Ovary (tissue), 9 donors: ENCODE results near the gene BCL11B. TPM values are rescaled to one million over a fixed set of nuclear protein-coding genes. Genes with fewer than 3 reads are reported as not detected.

Source experiments
- DNase-seq, 5 donors: peaks; one replicate each; pipeline ENCODE4 v3.0.0-alpha.2; 2019 to 2020
- H3K27ac ChIP-seq, 2 donors: fragments of 200-600 bp; one replicate each; pipeline versions ENCODE4 v1.5.1 to v1.8.0; 2019 to 2022
- H3K27me3 ChIP-seq: fragments of 200-600 bp; one replicate; pipeline ENCODE4 v1.8.0; 2022
- H3K36me3 ChIP-seq: fragments of 200-600 bp; sonication (generic); one replicate; pipeline ENCODE4 v1.5.1; 2019
- H3K4me1 ChIP-seq: one replicate; pipeline ENCODE4 v1.8.1; 2013; ENCODE audit warnings: mild to moderate bottlenecking, moderate library complexity; ENCODE audit not compliant: insufficient read depth
- H3K4me3 ChIP-seq: fragments of 200-600 bp; sonication (generic); one replicate; pipeline ENCODE4 v1.5.1; 2017
- H3K9me3 ChIP-seq, 2 donors: fragments of 200-600 bp in 1 of 2; sonication (generic) in 1 of 2; one replicate each; pipeline versions ENCODE4 v1.5.1 to v1.8.1; 2013 to 2019; ENCODE audit warnings: mild to moderate bottlenecking in 1 of 2, moderate library complexity in 1 of 2
- EP300 ChIP-seq: sonication (generic); formaldehyde crosslinking; IDR thresholded peaks from one replicate; pipeline ENCODE4 v1.6.1; 2017; ENCODE audit warnings: antibody characterized with exemption
- POLR2A ChIP-seq: fragments of 450-650 bp; IDR thresholded peaks from one replicate; pipeline ENCODE4 v1.6.1; 2017; ENCODE audit warnings: antibody characterized with exemption, mild to moderate bottlenecking, moderate library complexity
- WGBS, 3 donors: extraction: QIAGEN DNeasy Blood & Tissue Kit in 1 of 3; methylation state at CpG; one replicate each; pipeline versions ENCODE4 v1.1.5 to v1.1.7; 2013 to 2017; 5-methylcytosine and 5-hydroxymethylcytosine counted together
- intact Hi-C, 4 donors: fragments of 100-400 bp; cut with DNase I; formaldehyde crosslinking; loops; one replicate each; pipeline versions ENCODE4 v1.11.0 to v1.15.1; 2022 to 2023
- polyA plus RNA-seq, 2 donors: library from polyadenylated mRNA; stranded (reverse); fragments of 200-250 nt in 1 of 2; fragments of 350-450 nt in 1 of 2; fragmentation: Illumina TruSeq in 1 of 2; extraction: RNeasy Lipid Tissue Mini Kit (QIAGEN cat#74804) in 1 of 2; gene quantifications; one replicate each; pipeline ENCODE4 v1.2.3, GENCODE V29; 2013 to 2014
- total RNA-seq, 7 donors: library from RNA; depleted of rRNA in 2 of 7; stranded (reverse); fragments of >200 nt in 2 of 7; fragmentation: NEBNext Ultra II Directional in 3 of 7; extraction: Animal tissue kit (Norgen Biotek cat#: 25700) in 3 of 7; gene quantifications; one replicate each; pipeline versions ENCODE4 v1.1.0 to v1.2.4, GENCODE V29; 2016 to 2023
- TF ChIP-seq, protein P1 (sequence below), 3 donors: fragments of 450-650 bp in 2 of 3; fragments of 200-600 bp in 1 of 3; IDR thresholded peaks; one replicate each; pipeline versions ENCODE4 v1.5.1 to v1.8.0; 2016 to 2022; ENCODE audit warnings: antibody characterized with exemption in 3 of 3, mild to moderate bottlenecking in 1 of 3
- donor health status: DM: no; HTN: no; CAD: no; lungs with moderate emphysema.
- donor health status: DM: no; HTN: no; CAD: no.
- donor health status: Bipolar disorder and iron deficiency.
- donor health status: DM: yes; HTN: yes; CAD: no.
- donor health status: DM: no; HTN: no; CAD: no.
- donor health status: DM: yes; HTN: yes; CAD: no.

Gene BCL11B
- total and polyA plus RNA-seq, 9 donors = 0.08 to 0.84 (median 0.43) TPM

DNA sequence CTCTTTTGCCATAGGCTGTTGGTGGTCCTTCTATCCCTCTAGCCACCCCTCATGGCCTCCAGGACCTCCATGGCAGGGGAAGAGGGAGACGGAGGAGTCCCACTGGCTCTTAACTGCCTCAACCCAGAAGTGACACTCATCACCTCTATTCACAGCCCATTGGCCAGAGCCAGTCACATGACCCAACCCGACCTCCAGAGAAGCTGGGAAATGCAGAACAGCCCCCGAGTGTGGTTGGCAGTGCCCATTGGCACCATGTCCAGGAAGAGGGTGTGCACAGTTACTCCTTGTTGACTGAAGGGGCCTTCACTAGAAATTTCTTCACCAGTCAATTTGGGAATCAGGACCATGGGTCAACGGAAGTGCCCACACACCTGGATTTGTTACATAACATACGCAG lies 17.0 kb upstream of the BCL11B start:
- no peak for DNase-seq
- intact Hi-C loops = no loop called here
- no peaks in the 10 kb centered on the region for H3K36me3 ChIP-seq
- H3K4me1 ChIP-seq = no peaks in the 10 kb centered on the region
- TF ChIP-seq, protein P1, sequence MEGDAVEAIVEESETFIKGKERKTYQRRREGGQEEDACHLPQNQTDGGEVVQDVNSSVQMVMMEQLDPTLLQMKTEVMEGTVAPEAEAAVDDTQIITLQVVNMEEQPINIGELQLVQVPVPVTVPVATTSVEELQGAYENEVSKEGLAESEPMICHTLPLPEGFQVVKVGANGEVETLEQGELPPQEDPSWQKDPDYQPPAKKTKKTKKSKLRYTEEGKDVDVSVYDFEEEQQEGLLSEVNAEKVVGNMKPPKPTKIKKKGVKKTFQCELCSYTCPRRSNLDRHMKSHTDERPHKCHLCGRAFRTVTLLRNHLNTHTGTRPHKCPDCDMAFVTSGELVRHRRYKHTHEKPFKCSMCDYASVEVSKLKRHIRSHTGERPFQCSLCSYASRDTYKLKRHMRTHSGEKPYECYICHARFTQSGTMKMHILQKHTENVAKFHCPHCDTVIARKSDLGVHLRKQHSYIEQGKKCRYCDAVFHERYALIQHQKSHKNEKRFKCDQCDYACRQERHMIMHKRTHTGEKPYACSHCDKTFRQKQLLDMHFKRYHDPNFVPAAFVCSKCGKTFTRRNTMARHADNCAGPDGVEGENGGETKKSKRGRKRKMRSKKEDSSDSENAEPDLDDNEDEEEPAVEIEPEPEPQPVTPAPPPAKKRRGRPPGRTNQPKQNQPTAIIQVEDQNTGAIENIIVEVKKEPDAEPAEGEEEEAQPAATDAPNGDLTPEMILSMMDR (IDR thresholded peaks at IDR 0.05) = no peak
- TF ChIP-seq POLR2A (no peak), EP300 (no peak)
- H3K27ac ChIP-seq = no peak overlapping the region
- no peak overlapping the region for H3K4me3 ChIP-seq
- no peaks in the 10 kb centered on the region for H3K9me3 ChIP-seq
- H3K27me3 ChIP-seq = no peaks in the 10 kb centered on the region
- 77 to 92% (median 85%) methylated on average over 5 of the region's 5 CpGs for WGBS, 3 donors

DNA sequence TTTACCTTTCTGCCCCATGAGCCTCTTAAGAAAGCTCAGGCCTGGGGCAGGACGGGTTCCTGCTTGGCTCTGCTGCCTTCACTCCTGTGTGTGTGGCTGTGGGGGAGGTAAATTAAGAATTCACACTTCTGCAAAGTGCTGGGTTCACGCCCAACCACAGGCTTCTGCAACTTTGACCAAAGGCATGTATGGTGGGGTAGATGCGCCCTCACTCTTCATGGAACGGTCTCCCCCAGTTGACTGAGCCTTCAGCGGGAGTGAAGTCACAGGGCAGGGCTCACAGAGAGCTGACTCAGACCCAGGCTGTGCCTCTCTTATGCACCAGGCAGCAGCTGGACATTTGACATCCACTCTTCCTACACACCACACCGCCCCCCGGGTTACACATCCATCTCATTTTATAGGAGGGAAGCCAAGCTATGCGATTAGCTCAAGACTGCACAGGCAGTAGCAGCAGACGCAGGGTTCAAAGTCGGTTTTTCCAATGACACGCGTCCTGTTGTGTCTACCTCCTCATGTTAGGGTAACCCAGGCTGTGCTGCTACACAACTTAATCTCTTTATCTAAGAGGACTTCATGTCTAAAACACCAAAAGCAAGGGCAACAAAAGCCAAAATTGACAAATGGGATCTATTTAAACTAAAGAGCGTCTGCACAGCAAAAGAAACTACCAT lies 15.4 kb upstream of the BCL11B start:
- Histone ChIP-seq H3K27ac (no peak overlapping the region), H3K4me1 (no peaks in the 10 kb centered on the region), H3K9me3 (no peaks in the 10 kb centered on the region), H3K27me3 (no peaks in the 10 kb centered on the region), H3K4me3 (no peak overlapping the region), H3K36me3 (no peaks in the 10 kb centered on the region)
- DNase-seq = no peak
- TF ChIP-seq EP300 = no peak
- TF ChIP-seq, protein P1 (IDR thresholded peaks at IDR 0.05) = no peak
- no peak for TF ChIP-seq POLR2A
- intact Hi-C loops = no loop called here
- WGBS, 3 donors = 68 to 76% (median 74%) methylated on average over 13 of the region's 13 CpGs

DNA sequence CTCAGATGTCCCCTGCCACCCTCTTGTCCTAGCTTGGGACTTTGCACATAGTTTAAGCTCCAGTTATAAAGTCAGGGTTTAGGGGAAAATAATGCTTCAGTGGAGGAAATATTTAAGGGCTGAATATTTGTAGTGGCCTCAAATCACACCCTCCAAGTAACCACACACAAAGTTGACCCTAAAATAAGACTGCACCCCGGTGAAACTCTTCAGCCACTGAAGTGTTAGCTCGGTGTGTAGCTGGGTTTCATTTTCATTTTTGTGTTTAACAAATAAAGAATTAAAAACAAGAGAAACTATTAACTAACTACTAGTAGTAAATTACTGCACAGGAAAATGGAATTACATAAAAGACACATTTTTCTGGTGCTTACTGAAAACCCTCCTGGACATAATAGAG lies 14.8 kb upstream of the BCL11B start:
- no peak for DNase-seq
- no peak for TF ChIP-seq EP300
- TF ChIP-seq, protein P1 (IDR thresholded peaks at IDR 0.05) = no peak
- no peak for TF ChIP-seq POLR2A
- Histone ChIP-seq H3K4me3 (no peak overlapping the region), H3K27me3 (no peaks in the 10 kb centered on the region), H3K27ac (no peak overlapping the region), H3K4me1 (no peaks in the 10 kb centered on the region), H3K9me3 (no peaks in the 10 kb centered on the region), H3K36me3 (no peaks in the 10 kb centered on the region)
- intact Hi-C loops = no loop called here
- WGBS, 3 donors = 9 to 41% (median 17%) methylated on average over 2 of the region's 2 CpGs

- no peaks in the 10 kb centered on the region for H3K9me3 ChIP-seq
- no peak for DNase-seq
- 67 to 70% (median 68%) methylated on average over 18 of the region's 18 CpGs for WGBS, 3 donors
- no peaks in the 10 kb centered on the region for H3K4me1 ChIP-seq
- no peaks in the 10 kb centered on the region for H3K27me3 ChIP-seq
- H3K36me3 ChIP-seq = no peaks in the 10 kb centered on the region
- H3K27ac ChIP-seq = no peak overlapping the region
- H3K4me3 ChIP-seq = no peak overlapping the region
- TF ChIP-seq, protein P1 (IDR thresholded peaks at IDR 0.05) = no peak
- TF ChIP-seq EP300 (no peak), POLR2A (no peak)
- intact Hi-C loops = no loop called here
Measured at GRCh38 chr14:99284254-99285004, 12.4 kb upstream of the BCL11B start.
